Inferior parietal cortex (tissue), 1 donor: ENCODE measurements around the gene FANCC.

Source experiments
- DNase-seq: peaks from one replicate; pipeline ENCODE4 v3.0.0-alpha.2; 2016; ENCODE audit errors: extremely low spot score

The FANCC gene

GRCh38 chr9:95086564-95086955 lies 230.9 kb downstream of the FANCC start:
- DNase-seq, result no peak

- DNase-seq, result no peak
These were observed 231.5 kb downstream of the FANCC start for GRCh38 chr9:95085861-95086563.

GRCh38 chr9:95085036-95085770 lies 232.3 kb downstream of the FANCC start:
- DNase-seq, result no peak

- DNase-seq, result no peak
These were observed 233.1 kb downstream of the FANCC start for GRCh38 chr9:95084254-95084934.

- no peak for DNase-seq
These were observed 234.3 kb downstream of the FANCC start for GRCh38 chr9:95083086-95083768.

- DNase-seq, result no peak
These were observed 235.0 kb downstream of the FANCC start for GRCh38 chr9:95082401-95083084.

GRCh38 chr9:95081998-95082397 lies 235.5 kb downstream of the FANCC start:
- no peak for DNase-seq

GRCh38 chr9:95080961-95081647 lies 236.4 kb downstream of the FANCC start:
- peak; percentile 80 for DNase-seq

- DNase-seq, result no peak
These were observed 238.0 kb downstream of the FANCC start for GRCh38 chr9:95079461-95079860.

GRCh38 chr9:95078939-95079338 lies 238.6 kb downstream of the FANCC start:
- DNase-seq, result no peak

GRCh38 chr9:95078511-95078910 lies 239.0 kb downstream of the FANCC start:
- DNase-seq, result no peak

- no peak for DNase-seq
These were observed 239.6 kb downstream of the FANCC start for GRCh38 chr9:95077766-95078370.

GRCh38 chr9:95077053-95077765 lies 240.3 kb downstream of the FANCC start:
- DNase-seq, result no peak

GRCh38 chr9:95076696-95077052 lies 240.8 kb downstream of the FANCC start:
- no peak for DNase-seq

GRCh38 chr9:95075700-95076099 lies 241.8 kb downstream of the FANCC start:
- no peak for DNase-seq

GRCh38 chr9:95074632-95075031 lies 242.9 kb downstream of the FANCC start:
- DNase-seq, result no peak

- DNase-seq, result no peak
These were observed 243.6 kb downstream of the FANCC start for GRCh38 chr9:95073918-95074317.

- DNase-seq, result no peak
These were observed 244.4 kb downstream of the FANCC start for GRCh38 chr9:95073042-95073607.

GRCh38 chr9:95071925-95072324 lies 245.6 kb downstream of the FANCC start:
- DNase-seq, result no peak

- no peak for DNase-seq
These were observed 246.1 kb downstream of the FANCC start for GRCh38 chr9:95071450-95071849.
